ENCODE measurements around the gene ACTR10.

ACTR10 gene

DNA sequence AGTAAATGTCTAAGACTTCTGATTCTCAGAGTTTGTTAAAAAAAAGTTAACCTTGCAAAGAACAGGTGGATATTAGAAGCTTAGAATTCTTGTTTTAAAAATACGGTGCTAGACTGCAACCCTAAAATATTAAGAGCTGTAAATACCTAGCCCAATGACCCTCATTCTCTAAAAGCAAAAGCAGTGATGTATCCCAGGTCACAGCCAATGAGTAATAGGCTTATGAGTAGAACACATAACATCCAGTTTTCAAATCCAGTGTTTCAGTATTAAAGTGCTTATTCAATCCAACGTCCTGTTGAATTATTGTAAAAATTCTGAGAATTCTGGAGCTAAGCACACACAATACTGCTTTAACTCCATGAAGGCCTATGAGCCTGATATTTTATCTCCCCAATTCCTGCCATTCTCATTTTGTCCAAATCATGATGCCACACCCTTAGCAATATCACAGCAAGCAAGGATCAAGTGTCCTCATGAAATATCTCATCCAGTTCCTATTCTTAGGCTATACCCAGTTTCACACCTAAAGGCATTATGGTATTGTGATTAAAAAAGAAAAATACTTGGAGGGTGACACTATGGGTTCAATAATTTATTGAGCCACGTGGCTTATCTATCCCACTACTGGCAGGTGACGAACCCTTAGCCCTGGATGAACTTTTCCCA lies 83.1 kb downstream of the ACTR10 start:
- DNase-seq: no peak

- no peak for DNase-seq
Observed at GRCh38 chr14:58283730-58284129, 83.8 kb downstream of the ACTR10 start.

GRCh38 chr14:58285132-58285531 lies 85.2 kb downstream of the ACTR10 start:
- DNase-seq: no peak
